Liver (tissue), 9 donors: Measurements from ENCODE around the gene PRMT7. TPM values are rescaled to one million over a fixed set of nuclear protein-coding genes. Genes with fewer than 3 reads are reported as not detected.

Experiments used
- DNase-seq: peaks from one replicate; pipeline ENCODE4 v3.0.0-alpha.2; 2017; ENCODE audit warnings: low spot score
- H3K27ac ChIP-seq, 2 donors: one replicate each; pipeline ENCODE4 v1.7.0; 2013; ENCODE audit warnings: inconsistent platforms in 2 of 2, low read length in 2 of 2, control low read depth in 1 of 2, low read depth in 1 of 2, mild to moderate bottlenecking in 1 of 2
- H3K27me3 ChIP-seq, 4 donors: one replicate each; pipeline versions ENCODE4 v1.6.1 to v1.7.0; 2013; ENCODE audit warnings: low read length in 3 of 4, inconsistent platforms in 1 of 4, mild to moderate bottlenecking in 1 of 4, moderate library complexity in 1 of 4; ENCODE audit not compliant: control insufficient read depth in 4 of 4, insufficient read depth in 4 of 4
- H3K36me3 ChIP-seq, 4 donors: one replicate each; pipeline versions ENCODE4 v1.6.1 to v1.7.0; 2013; ENCODE audit warnings: low read length in 3 of 4, mild to moderate bottlenecking in 3 of 4, low read depth in 1 of 4, moderate library complexity in 1 of 4; ENCODE audit not compliant: control insufficient read depth in 4 of 4, insufficient read depth in 3 of 4
- H3K4me1 ChIP-seq, 4 donors: one replicate each; pipeline versions ENCODE4 v1.6.1 to v1.7.0; 2013; ENCODE audit warnings: low read length in 3 of 4, mild to moderate bottlenecking in 3 of 4, moderate library complexity in 1 of 4; ENCODE audit not compliant: control insufficient read depth in 4 of 4, insufficient read depth in 4 of 4
- H3K4me3 ChIP-seq, 3 donors: one replicate each; pipeline versions ENCODE4 v1.6.1 to v1.7.0; 2013; ENCODE audit warnings: low read length in 3 of 3, control low read depth in 1 of 3, low read depth in 1 of 3, mild to moderate bottlenecking in 1 of 3
- H3K9ac ChIP-seq, 2 donors: one replicate each; pipeline ENCODE4 v1.7.0; 2013; ENCODE audit warnings: low read length in 2 of 2, mild to moderate bottlenecking in 2 of 2, moderate library complexity in 2 of 2, control low read depth in 1 of 2, low read depth in 1 of 2
- H3K9me3 ChIP-seq, 4 donors: one replicate each; pipeline versions ENCODE4 v1.6.1 to v1.7.0; 2013; ENCODE audit warnings: low read length in 3 of 4; ENCODE audit not compliant: control insufficient read depth in 4 of 4
- EGR1 ChIP-seq, 2 donors: IDR thresholded peaks; 2 replicates each; pipeline ENCODE4 v1.6.1; 2016 to 2018; ENCODE audit warnings: antibody characterized with exemption in 2 of 2, low read depth in 2 of 2
- FOXA1 ChIP-seq: IDR thresholded peaks from 2 replicates; pipeline ENCODE4 v1.6.1; 2016; ENCODE audit warnings: antibody characterized with exemption
- FOXA2 ChIP-seq: IDR thresholded peaks from 2 replicates; pipeline ENCODE4 v1.6.1; 2016; ENCODE audit warnings: antibody characterized with exemption
- GABPA ChIP-seq, 2 donors: IDR thresholded peaks in 1 of 2; conservative IDR thresholded peaks in 1 of 2; 2 replicates each; pipeline ENCODE4 v1.6.1; 2016; ENCODE audit warnings: antibody characterized with exemption in 2 of 2, mild to moderate bottlenecking in 1 of 2, moderate library complexity in 1 of 2
- HNF4A ChIP-seq, 2 donors: conservative IDR thresholded peaks; 2 replicates each; pipeline ENCODE4 v1.6.1; 2016; ENCODE audit warnings: antibody characterized with exemption in 2 of 2, mild to moderate bottlenecking in 2 of 2
- HNF4G ChIP-seq: IDR thresholded peaks from 2 replicates; pipeline ENCODE4 v1.6.1; 2016; ENCODE audit warnings: antibody characterized with exemption
- JUND ChIP-seq, 2 donors: IDR thresholded peaks; 2 replicates each; pipeline ENCODE4 v1.6.1; 2016; ENCODE audit warnings: antibody characterized with exemption in 2 of 2
- NR2F2 ChIP-seq: IDR thresholded peaks from 2 replicates; pipeline ENCODE4 v1.6.1; 2016; ENCODE audit warnings: antibody characterized with exemption
- RAD21 ChIP-seq, 2 donors: IDR thresholded peaks; 2 replicates each; pipeline ENCODE4 v1.6.1; 2016; ENCODE audit warnings: antibody characterized with exemption in 2 of 2, mild to moderate bottlenecking in 2 of 2
- RXRA ChIP-seq, 2 donors: IDR thresholded peaks; 2 replicates each; pipeline ENCODE4 v1.6.1; 2017 to 2018; ENCODE audit warnings: antibody characterized with exemption in 2 of 2, mild to moderate bottlenecking in 1 of 2
- SP1 ChIP-seq: IDR thresholded peaks from 2 replicates; pipeline ENCODE4 v1.6.1; 2018; ENCODE audit warnings: antibody characterized with exemption, mild to moderate bottlenecking
- TAF1 ChIP-seq: conservative IDR thresholded peaks from 2 replicates; pipeline ENCODE4 v1.6.1; 2016; ENCODE audit warnings: antibody characterized with exemption, mild to moderate bottlenecking
- YY1 ChIP-seq: IDR thresholded peaks from 2 replicates; pipeline ENCODE4 v1.6.1; 2016; ENCODE audit warnings: antibody characterized with exemption, mild to moderate bottlenecking
- WGBS: extraction: QIAGEN DNeasy Blood & Tissue Kit; methylation state at CpG from one replicate; pipeline ENCODE4 v1.1.7; 2013; 5-methylcytosine and 5-hydroxymethylcytosine counted together
- polyA plus RNA-seq, 2 donors: library from polyadenylated mRNA; stranded (reverse) in 1 of 2; unstranded in 1 of 2; fragments of 200-250 nt in 1 of 2; fragments of >200 nt in 1 of 2; fragmentation: Nextera tagmentation in 1 of 2; extraction: Ambion mirVana in 1 of 2; gene quantifications; one replicate each; pipeline versions ENCODE4 v1.2.1 to v1.2.3, GENCODE V29; 2013 to 2015
- total RNA-seq, 2 donors: library from RNA; depleted of rRNA; stranded (reverse); fragments of >200 nt; gene quantifications; one replicate each; pipeline ENCODE4 v1.2.3, GENCODE V29; 2014
- TF ChIP-seq, protein P1 (sequence below): IDR thresholded peaks from 2 replicates; pipeline ENCODE4 v1.6.1; 2016; ENCODE audit warnings: antibody characterized with exemption
- TF ChIP-seq, protein P2 (sequence below): IDR thresholded peaks from 2 replicates; pipeline ENCODE4 v1.6.1; 2016; ENCODE audit warnings: antibody characterized with exemption
- TF ChIP-seq, protein P3 (sequence below): IDR thresholded peaks from 2 replicates; pipeline ENCODE4 v1.6.1; 2016; ENCODE audit warnings: antibody characterized with exemption, mild to moderate bottlenecking
- TF ChIP-seq, protein P4 (sequence below): IDR thresholded peaks from 2 replicates; pipeline ENCODE4 v1.6.1; 2016; ENCODE audit warnings: antibody characterized with exemption
- donor health status: healthy.
- donor health status: healthy.
- donor health status: healthy.
- donor health status: healthy.
- donor health status: healthy.

PRMT7 gene
- total and polyA plus RNA-seq, 4 donors: 10.7 to 31.5 (median 17.5) TPM

DNA sequence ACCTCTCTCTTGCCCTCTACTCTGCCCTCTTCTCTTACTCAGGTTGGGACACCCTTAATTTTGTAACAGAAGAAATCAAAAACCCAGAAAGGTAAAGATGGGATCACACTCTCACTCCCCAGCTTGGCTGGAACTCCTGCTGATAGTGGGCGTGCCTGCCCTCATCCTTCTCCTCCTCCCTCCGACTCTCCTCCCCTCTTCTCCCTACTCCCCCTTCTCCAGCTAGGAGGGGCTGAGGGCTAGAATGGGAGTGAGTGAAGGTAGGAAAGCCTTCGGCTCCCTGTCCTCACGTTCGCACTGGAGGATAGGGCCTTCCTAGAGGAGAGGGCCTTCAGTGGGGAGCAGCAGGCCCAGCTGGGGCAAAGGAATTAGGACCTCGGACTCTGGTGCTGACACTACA is 20.4 kb upstream of the PRMT7 start:
- DNase-seq: no peak
- 88% methylated on average over 6 of the region's 6 CpGs for WGBS
- no peaks in the 10 kb centered on the region for H3K27me3 ChIP-seq
- no peaks in the 10 kb centered on the region for H3K9me3 ChIP-seq
- no peak overlapping the region for H3K9ac ChIP-seq
- no peaks in the 10 kb centered on the region for H3K4me1 ChIP-seq
- no peak overlapping the region for H3K4me3 ChIP-seq
- no peak overlapping the region for H3K27ac ChIP-seq
- TF ChIP-seq EGR1 (IDR thresholded peaks at IDR 0.05; ENCODE audit: low read depth in 2 of 2): no peak
- TF ChIP-seq, protein P1, sequence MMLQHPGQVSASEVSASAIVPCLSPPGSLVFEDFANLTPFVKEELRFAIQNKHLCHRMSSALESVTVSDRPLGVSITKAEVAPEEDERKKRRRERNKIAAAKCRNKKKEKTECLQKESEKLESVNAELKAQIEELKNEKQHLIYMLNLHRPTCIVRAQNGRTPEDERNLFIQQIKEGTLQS: no peak
- TF ChIP-seq RAD21 (IDR thresholded peaks at IDR 0.05): no peak
- TF ChIP-seq JUND (IDR thresholded peaks at IDR 0.05): no peak
- TF ChIP-seq FOXA2: no peak
- TF ChIP-seq HNF4A (conservative IDR thresholded peaks at IDR 0.05): no peak
- TF ChIP-seq, protein P2, sequence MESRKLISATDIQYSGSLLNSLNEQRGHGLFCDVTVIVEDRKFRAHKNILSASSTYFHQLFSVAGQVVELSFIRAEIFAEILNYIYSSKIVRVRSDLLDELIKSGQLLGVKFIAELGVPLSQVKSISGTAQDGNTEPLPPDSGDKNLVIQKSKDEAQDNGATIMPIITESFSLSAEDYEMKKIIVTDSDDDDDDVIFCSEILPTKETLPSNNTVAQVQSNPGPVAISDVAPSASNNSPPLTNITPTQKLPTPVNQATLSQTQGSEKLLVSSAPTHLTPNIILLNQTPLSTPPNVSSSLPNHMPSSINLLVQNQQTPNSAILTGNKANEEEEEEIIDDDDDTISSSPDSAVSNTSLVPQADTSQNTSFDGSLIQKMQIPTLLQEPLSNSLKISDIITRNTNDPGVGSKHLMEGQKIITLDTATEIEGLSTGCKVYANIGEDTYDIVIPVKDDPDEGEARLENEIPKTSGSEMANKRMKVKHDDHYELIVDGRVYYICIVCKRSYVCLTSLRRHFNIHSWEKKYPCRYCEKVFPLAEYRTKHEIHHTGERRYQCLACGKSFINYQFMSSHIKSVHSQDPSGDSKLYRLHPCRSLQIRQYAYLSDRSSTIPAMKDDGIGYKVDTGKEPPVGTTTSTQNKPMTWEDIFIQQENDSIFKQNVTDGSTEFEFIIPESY: no peak
- TF ChIP-seq HNF4G: no peak
- TF ChIP-seq RXRA (IDR thresholded peaks at IDR 0.05): no peak
- H3K36me3 ChIP-seq: peaks cover 0 to 1% (median 0%) of the 10 kb centered on the region in 4 donors

DNA sequence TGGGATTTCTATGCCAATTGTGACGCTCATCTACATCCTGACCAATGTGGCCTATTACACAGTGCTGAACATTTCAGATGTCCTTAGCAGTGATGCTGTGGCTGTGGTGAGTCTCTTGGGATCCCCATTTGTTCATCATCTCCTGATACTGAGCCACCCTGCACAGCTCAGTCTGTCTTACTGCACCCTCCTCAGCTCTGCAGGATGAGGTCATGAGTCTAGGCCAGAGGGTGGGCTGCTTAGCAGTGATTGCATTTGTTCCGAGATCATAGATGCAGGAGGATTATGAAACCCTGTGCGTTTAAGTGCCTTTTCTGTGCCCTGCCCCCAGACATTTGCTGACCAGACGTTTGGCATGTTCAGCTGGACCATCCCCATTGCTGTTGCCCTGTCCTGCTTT is 19.6 kb upstream of the PRMT7 start:
- Histone ChIP-seq H3K36me3 (peaks cover 0 to 6% (median 2%) of the 10 kb centered on the region in 4 donors), H3K4me3 (no peak overlapping the region), H3K9me3 (no peaks in the 10 kb centered on the region), H3K9ac (no peak overlapping the region), H3K27me3 (no peaks in the 10 kb centered on the region), H3K4me1 (no peaks in the 10 kb centered on the region), H3K27ac (no peak overlapping the region)
- 86% methylated on average over 4 of the region's 4 CpGs for WGBS
- no peak for DNase-seq
- no peak for TF ChIP-seq JUND (IDR thresholded peaks at IDR 0.05)
- no peak for TF ChIP-seq TAF1
- TF ChIP-seq, protein P2: no peak
- no peak for TF ChIP-seq HNF4A (conservative IDR thresholded peaks at IDR 0.05)
- no peak for TF ChIP-seq RAD21 (IDR thresholded peaks at IDR 0.05)
- no peak for TF ChIP-seq NR2F2
- TF ChIP-seq GABPA (IDR thresholded peaks at IDR 0.05 in 1 of 2, conservative IDR thresholded peaks at IDR 0.05 in 1 of 2): no peak
- TF ChIP-seq FOXA1: no peak
- no peak for TF ChIP-seq EGR1 (IDR thresholded peaks at IDR 0.05; ENCODE audit: low read depth in 2 of 2)

DNA sequence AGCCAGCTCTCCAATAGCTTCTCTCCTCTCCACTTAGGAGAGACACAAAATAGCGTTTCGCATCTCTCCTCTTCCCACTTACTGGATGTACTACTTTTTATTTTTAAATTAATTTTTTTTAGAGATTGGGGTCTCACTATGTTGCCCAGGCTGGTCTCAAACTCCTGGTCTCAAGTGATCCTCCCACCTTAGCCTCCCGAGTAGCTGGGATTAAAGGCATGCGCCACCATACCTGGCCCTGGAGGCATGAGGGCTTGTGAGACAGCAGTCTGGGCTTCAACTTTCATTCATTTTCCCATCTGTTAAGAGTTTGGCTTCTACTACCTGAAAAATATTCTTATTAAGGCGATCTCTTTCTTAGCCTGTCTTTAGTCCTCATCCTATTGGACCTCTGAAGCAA is 18.4 kb upstream of the PRMT7 start:
- H3K4me3 ChIP-seq: no peak overlapping the region
- TF ChIP-seq HNF4A (conservative IDR thresholded peaks at IDR 0.05) (no peak), EGR1 (IDR thresholded peaks at IDR 0.05; ENCODE audit: low read depth in 2 of 2) (no peak), SP1 (no peak), YY1 (no peak), JUND (IDR thresholded peaks at IDR 0.05) (no peak), TAF1 (no peak), HNF4G (no peak), NR2F2 (no peak), FOXA1 (no peak), RAD21 (IDR thresholded peaks at IDR 0.05) (no peak), GABPA (IDR thresholded peaks at IDR 0.05 in 1 of 2, conservative IDR thresholded peaks at IDR 0.05 in 1 of 2) (no peak)
- TF ChIP-seq, protein P3, sequence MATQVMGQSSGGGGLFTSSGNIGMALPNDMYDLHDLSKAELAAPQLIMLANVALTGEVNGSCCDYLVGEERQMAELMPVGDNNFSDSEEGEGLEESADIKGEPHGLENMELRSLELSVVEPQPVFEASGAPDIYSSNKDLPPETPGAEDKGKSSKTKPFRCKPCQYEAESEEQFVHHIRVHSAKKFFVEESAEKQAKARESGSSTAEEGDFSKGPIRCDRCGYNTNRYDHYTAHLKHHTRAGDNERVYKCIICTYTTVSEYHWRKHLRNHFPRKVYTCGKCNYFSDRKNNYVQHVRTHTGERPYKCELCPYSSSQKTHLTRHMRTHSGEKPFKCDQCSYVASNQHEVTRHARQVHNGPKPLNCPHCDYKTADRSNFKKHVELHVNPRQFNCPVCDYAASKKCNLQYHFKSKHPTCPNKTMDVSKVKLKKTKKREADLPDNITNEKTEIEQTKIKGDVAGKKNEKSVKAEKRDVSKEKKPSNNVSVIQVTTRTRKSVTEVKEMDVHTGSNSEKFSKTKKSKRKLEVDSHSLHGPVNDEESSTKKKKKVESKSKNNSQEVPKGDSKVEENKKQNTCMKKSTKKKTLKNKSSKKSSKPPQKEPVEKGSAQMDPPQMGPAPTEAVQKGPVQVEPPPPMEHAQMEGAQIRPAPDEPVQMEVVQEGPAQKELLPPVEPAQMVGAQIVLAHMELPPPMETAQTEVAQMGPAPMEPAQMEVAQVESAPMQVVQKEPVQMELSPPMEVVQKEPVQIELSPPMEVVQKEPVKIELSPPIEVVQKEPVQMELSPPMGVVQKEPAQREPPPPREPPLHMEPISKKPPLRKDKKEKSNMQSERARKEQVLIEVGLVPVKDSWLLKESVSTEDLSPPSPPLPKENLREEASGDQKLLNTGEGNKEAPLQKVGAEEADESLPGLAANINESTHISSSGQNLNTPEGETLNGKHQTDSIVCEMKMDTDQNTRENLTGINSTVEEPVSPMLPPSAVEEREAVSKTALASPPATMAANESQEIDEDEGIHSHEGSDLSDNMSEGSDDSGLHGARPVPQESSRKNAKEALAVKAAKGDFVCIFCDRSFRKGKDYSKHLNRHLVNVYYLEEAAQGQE: no peak
- TF ChIP-seq, protein P4, sequence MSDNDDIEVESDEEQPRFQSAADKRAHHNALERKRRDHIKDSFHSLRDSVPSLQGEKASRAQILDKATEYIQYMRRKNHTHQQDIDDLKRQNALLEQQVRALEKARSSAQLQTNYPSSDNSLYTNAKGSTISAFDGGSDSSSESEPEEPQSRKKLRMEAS: no peak
- TF ChIP-seq, protein P2: no peak

More for the DNA sequence above, 18.4 kb upstream of the PRMT7 start:
- H3K9ac ChIP-seq: no peak overlapping the region
- H3K9me3 ChIP-seq: no peaks in the 10 kb centered on the region
- H3K27ac ChIP-seq: no peak overlapping the region
- H3K4me1 ChIP-seq: no peaks in the 10 kb centered on the region
- H3K27me3 ChIP-seq: no peaks in the 10 kb centered on the region
- peaks cover 0 to 8% (median 2%) of the 10 kb centered on the region in 4 donors for H3K36me3 ChIP-seq
- no peak for DNase-seq
- 96% methylated on average over 5 of the region's 5 CpGs for WGBS
